Activated T-helper 9 cell treated with anti-CD3 and anti-CD28 coated beads, Interleukin-2, amount 50 U/mL, for 16 hours (primary cell): ENCODE results near the gene HS6ST2.

Experiments used
- DNase-seq: peaks from one replicate; pipeline ENCODE4 v3.0.0-alpha.2; 2020; ENCODE audit warnings: low read depth

The HS6ST2 gene

DNA sequence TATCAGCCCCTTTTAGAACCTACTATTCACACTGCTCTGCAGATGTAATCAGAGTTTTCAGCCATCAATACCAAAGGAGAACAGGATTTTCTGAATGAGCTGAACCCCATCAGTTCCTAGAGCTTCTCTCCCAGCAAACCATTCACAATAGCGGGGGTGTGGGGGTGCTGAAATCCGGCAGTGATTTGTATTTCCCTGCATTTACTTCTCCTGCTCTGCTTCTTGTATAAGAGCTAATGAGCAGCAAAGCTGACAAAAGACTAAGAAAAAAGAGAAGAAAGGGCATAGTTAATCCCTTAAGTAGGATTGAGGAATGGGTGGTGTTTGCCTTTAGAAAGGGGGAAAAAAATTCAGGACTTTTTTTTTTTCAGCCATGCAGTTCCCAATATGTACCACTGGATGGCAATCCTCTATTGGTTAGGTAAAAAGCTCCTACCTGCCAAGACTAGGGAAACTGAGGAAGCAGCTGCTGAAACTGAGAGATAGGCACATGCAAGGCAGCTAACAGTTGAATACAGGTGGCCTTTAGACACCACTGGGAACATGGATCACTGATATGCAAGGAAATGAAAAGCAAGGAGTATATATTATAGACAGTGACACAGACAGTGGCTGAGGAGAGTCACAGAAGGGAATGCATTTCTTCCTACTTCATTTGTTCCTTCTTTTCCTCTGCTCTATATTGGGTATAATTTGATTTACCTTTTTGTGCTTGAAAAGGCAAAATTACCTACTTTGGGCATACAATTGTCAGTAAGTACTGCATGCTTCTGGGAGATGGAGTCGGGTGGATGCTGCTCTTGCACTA, 217.9 kb downstream of the HS6ST2 start:
- no peak for DNase-seq

DNA sequence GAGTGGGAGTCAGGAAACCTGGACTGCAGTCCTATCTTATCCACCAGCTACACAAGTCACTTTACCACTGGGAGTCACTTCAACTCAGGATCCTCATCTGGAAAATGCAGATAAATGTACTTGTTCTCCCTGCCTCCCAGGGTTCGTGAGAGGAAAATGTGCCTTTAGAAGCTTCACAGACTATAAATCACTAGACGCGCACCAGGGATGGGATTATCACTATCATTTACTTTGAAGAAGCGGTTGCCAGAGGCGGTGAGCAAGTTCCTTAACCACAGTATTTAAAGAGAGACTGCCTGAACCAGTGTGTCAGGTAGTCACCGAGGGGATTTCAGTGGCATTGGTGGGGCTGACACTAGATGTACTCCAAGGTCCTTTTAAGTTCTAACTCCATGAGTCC, 219.5 kb downstream of the HS6ST2 start:
- DNase-seq = no peak

DNA sequence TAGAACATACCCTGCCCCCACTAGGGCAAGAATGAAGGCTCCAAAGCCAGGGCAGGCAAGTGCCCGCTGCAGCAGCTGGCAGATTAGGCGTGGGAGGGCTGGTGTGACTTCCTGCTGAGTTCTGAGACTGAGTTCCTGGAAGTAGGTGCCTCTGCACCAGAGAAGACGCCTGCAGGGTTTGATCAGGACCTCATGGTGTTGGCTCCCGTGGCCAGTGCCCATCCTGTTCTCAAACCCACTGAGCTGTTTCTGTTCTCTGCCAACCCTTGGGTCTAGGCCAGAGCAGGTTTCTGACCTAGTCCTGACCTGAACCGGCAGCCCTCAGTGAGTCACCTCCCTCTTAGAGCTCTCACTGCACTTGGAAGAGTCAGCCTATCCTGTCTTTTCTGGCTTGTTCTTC, 220.7 kb downstream of the HS6ST2 start:
- DNase-seq = peak; percentile 12

DNA sequence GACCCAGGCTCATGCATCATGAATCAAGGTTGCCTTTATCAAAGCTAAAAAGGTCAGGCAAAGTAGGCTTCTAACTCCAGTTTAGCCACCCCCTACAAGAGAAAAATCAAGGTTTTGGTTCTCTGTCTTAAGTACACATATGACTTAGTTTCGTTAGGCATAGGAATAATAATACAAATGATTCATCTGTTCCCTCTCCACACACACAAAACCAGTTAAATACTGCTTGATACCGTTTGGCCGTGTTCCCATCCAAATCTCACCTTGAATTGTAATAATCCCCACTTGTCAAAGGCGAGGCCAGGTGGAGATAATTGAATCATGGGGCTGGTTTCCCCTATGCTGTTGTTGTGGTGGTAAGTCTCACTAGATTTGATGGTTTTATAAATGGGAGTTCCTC, 226.2 kb downstream of the HS6ST2 start:
- no peak for DNase-seq

DNA sequence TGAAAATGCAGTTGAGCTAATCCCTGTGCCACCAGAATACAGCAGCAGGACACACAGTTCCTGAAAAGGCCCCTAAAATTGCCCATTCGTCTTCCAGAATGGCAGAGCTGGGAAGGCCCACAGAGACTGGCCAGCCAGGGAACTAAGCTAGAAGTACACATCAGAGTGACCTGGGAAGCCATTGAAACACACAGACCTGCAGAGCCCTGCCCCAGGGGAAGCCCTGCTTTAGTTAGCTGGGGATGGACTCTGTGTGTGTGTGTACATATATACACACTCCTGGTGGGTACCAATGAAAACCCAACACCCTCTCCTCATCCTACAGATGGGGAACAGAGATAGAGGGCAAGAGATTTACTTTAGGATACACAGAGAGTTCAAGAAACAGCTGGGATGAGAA, 227.7 kb downstream of the HS6ST2 start:
- DNase-seq = no peak

DNA sequence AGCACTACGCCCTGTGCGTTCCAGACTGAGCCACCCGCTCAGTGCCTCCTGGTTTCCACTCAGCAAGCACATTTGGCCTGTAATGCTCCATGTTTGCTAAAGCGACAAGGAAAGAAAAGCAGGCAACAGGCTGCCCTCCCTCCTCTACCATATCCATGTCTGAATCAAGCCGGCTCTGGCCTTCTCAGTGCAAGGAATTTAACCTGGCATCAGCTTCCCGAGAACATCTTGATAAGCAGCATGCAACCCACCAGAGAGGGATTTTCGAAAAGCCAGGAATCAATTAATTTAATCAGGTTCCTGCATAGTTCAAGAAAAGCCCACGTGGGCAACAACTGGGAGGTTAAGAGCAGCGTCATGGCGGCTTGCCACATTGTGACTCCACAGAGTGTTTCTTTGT, 228.2 kb downstream of the HS6ST2 start:
- no peak for DNase-seq

DNA sequence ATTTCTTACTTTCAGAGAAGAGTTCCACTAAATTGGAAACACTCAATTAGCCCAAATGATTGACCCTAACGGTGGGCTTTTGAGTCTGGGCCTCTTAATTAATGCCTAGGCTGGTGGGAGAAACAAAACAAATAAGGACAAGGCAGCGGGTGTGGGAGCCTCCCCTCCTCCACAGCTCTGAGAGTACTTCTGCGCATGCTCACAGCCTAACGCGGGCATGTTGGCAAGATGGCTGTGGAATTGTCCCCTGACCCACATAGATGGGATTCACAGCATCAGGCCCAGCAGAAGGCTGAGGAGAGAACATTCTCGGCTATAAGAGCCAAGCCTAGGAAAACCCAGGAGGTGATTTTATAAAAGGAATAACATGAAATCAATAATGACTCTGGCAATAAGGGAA, 230.1 kb downstream of the HS6ST2 start:
- DNase-seq = no peak

DNA sequence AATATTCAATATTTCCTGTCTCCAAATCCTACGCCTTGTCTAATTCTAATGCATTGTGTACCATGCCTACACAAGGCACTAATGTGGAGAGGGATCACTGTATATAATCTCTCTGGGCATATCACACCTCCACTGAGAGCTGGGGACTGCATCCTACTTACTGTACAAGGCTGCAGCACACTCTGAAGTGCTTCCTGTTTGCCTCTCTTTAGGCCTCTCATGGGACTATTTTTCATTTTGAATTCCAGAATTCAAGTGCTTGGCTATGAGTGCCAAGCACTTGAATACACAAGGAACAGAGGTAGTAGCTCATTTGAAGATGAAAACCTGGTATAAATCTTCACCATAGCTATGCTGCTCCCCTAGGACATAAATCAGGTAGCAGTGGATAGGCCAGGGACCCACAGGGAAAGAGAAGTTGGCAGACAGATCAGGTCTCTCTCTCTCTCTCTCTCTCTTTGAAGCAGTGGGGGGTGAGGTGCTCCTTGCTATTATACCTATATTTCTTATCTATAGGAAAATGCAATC, 239.9 kb downstream of the HS6ST2 start:
- no peak for DNase-seq

DNA sequence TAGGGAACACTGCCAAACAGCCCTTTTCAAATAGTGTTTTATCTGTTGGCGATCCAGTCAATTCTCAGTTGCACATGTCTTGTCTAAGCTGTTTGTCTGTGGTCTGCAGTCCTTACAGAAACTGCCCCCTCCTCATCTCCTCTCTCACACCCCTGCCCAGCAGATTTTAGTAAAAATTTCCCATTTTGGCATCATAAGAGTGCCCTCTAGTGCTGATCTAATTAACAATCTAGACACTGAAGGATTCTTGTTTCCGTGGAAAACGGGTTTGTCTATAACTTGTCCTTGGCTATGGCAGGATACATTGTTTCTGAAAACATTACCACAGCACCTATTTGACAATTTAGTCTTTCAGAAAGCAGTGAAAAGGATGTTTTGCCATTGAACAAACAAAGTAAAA, 242.4 kb downstream of the HS6ST2 start:
- no peak for DNase-seq

DNA sequence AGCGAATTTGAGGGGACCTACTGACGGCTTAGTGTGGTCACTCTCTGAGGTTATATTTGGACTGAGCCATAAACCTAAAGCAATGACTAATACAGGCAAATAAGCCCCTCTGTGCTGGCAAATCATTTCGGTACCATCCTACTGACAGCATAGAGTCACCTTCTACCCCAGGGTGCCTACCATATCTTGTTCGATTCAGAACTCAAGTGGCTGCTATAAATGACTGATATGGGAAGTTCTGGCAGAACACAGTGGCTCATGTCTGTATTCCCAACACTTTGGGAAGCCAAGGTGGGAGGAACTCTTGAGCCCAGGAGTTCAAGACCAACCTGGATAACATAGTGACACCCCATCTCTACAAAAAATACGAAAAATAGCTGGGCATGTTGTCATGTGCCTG, 243.5 kb downstream of the HS6ST2 start:
- DNase-seq = no peak

DNA sequence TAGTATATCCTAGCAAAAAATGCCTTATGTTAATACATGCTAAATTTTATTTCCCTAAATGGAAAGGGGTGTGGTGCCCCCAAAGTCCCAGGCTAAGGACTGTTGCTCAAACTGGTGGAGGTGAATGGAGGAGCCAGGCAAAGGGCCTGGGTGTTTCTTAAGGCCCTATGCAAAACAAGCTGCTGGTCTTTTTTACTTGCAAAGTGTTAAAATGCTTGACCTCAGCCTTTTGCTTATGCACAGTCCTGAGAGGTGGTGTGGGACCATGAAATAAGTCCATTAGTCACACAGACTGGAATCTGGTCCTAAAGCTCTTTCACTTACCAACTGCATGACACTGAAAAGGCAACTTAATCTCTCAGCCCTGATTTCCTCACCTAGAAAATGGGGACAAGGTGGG, 246.1 kb downstream of the HS6ST2 start:
- no peak for DNase-seq

DNA sequence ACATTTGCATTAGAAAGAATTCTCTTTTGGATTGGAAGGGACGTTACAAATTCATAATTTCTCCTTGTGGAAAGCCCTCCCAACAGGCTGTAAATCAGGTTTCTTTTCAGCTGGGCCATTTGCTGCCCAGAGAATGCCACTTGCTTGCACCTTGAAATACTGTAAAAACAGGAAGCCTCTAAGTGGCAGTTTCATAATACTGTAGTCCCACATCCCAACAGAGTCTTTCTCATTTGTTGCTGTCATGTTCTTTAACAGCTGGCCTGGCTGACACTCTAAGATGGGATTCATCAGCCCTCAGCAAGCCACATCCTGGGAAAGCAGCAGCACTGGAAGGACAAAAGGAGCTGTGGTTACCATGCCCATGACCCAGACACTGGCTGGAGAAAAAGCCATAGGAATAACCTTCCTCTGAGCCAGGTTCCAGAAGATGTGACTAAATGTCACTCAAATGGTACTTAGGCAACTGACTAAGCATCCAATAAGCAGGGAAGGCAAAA, 247.7 kb downstream of the HS6ST2 start:
- no peak for DNase-seq

DNA sequence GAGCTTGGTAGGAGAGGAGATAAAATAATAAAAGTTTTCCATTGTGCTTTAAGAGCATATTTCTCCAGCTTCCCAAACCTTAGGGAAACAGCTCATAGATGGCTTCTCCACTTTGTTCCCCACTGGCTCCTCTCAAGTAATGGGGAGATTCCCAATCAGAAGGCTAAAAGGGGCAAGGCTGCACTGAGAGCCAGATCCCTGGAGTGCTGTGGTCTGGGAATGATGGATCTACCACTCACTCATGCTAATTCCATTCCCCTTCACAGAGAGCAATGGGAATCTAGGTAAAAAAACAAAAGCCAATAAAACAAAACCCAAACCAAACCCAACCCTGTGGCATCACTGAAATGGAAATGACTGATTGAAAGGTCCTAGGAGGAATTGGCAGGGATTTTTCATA, 249.9 kb downstream of the HS6ST2 start:
- no peak for DNase-seq

DNA sequence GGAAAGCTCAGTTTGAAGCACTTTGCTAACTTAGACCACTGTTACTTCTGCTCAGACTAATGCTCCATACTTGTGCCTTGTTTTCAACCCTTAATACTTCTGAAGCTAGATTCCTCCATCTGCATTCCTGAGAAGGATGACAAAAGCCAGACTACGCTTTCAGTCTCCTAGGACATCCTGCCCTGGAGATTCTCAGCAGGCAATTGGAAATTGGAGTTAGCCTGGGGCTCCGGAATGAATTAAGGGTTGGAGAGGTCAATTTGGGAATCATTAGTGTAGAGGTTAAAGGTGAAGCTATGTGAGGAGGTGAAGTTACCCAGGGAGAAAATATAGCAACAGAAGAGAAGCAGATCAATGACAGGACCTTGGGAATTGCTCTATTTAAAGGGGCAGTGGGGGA, 253.7 kb downstream of the HS6ST2 start:
- no peak for DNase-seq

DNA sequence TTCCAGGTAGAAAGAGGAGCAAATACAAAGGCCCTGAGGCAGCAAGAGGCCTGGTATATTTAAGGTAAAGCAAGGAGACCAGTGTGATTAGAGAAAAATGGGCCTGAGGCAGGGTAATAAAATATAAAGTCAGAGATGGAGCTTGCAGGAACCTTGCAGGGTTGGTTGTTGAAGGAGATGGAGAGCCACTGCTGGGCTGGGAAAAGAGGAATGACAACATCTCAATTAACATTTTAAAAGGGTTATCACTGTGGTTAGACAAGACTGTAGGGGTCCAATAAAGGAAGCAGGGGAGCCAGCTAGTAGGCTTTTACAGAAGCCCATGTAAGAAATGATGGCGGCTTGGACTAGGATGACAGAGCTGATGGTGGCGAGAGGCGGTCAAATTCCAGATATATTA, 264.0 kb downstream of the HS6ST2 start:
- DNase-seq = no peak

DNA sequence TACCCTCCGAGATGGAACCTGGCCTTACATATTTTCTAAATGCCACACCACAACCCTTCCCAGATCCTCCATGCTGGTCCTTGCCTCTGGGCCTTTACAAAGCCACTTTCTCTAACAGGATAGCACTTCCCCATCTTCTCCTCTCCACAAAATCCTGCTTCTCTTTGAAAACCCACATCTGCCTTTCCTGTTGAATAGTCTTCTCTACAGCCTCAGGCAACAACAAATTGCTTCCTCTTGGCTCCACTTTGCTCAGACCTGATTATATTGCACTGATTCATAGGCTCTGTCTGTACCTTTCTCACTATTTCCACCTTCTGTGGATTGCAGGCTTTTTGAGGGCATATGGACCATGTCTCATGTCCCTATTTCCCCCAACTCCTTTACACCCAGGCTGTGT, 265.9 kb downstream of the HS6ST2 start:
- no peak for DNase-seq

DNA sequence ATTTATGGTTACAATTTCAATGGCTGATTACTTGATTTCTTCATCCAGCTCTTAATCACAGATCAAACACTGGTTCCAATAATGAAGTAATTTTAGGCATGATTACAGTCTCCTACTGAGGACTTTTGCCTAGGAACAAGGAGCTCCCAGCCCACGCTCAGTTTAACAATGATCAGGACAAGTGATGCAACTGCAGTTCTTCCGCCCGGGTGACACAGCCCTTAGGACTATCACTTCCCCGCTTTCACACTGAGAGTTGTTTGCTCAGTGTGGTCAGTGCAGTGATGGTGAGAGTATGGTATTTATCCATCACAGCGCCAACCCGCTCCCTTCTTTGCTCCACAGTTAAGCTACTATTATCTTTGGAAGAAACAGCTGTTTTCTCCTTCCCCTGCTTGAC, 266.4 kb downstream of the HS6ST2 start:
- no peak for DNase-seq

DNA sequence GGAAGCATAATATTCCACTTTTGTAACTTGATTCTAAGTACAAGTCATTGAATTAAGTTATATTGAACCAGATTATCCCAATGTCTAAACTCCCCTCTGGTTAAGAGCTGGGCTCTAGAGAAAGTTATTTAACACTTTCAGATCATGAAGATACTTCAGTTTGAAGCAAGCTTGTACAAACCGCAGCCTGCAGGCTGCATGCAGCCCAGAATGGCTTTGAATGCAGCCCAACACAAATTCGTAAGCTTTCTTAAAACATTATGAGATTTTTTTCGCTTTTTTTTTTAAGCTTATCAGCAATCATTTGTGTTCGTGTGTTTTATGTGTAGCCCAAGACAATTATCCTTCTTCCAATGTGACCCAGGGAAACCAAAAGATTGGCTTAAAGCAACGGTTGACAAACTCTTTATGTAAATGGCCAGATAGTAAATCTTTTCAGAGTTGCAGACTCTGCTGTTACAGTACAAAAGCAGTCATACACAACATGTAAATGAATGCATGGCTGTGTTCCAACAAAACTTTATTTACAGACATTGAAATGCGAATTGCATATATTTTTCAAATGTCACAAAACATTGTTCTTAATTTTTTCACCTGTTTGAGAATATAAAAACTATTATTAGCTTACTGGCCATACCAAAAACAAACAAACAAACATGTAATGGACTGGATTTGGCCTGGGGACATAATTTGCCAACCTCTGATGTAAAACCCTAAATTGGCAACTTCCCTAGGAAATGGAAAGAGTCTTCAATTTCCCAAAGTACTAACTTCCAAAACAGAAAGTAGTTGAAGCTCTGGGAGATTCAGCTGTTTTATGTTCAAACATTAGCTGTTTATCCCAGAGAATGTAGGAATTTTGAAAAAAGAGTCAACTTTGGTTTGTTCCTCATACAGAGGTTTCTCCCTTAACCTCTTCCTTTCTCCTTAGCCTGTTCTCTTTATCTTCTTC, 268.5 kb downstream of the HS6ST2 start:
- no peak for DNase-seq

DNA sequence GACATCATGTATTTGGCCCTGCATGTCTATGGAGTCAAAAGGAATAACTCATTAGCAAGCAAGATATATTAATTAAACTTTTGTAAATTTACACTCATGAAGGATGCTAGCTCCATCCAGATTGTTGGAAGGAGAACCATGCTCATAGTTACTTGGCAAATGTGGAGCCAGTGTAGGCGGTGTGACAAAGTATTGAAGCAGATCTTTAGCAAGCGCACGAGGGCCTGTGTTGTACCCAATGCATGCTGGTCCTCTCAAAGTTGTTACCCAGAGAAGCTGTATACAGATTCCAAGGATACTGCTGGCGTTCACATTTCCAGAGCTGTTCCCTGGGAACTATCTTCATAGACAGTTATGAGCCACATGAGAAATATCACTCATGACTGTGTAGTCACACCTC, 273.2 kb downstream of the HS6ST2 start:
- no peak for DNase-seq

DNA sequence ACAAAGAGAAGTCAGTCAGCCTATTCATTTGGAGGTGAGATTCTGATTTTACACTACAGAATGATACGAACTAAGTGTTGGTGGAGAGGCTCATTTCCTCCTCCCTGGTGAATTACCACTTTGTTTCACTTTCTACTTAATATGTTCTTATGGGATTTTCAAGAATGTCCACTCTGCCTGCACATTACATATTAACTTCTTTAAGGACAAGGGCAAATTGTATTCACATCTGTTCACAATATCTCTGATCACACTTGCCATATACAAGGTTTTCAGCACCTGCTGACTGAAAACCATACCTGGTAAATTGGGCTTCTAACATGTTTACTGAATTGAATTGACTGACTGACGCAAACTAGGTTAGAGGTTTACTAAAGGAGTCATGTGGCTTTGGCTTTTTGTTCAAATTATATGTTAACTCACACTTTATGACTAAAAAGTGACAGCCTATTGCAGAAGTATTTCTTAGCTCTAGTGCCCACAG, 281.2 kb downstream of the HS6ST2 start:
- DNase-seq = no peak

DNA sequence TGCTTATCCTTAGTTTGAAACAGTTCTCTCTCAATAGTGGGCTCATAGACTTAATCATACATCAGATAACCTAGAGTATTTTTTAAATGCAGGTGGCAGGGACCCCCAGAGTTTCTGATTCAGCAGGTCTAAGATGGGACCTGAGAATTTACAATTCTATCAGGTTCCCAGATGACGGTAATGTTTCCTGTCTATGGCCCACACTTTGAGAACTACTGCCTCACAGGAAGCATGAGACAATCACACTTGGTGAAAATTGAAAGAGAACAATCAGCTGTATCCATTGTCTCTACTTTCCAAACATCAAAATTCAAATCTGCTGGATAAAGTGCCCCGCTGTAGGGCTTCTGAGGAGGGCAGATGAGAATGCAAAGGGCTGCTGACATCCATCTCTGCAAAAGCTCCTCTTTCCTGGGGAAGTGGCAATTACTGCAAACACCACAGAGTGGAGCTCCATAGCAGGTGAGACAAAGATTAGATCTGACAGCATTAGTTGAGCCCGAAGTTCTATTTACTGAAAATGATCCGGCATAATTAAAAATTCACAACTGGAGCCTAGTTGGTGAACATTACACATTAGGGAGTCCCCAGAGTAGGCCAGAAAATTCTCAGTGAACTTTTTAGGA, 281.8 kb downstream of the HS6ST2 start:
- DNase-seq = no peak

DNA sequence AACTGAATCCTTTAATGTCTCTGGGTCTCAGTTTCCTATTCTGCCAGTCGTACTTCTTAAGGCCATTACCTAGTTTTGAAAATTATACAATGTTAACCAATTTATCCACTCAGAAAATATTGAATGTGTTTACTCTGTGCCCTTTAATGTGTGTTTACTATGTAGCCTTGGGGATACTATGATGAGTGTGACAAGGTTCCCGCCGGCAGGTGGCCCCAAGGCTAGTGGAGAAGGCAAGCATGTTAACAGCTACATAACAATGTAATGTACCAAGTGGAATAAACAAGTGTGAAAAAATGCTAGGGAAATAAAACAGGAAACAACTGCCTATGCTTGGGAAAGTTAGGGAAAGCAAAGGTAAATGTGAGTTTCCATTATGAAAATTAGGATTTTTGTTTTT, 282.3 kb downstream of the HS6ST2 start:
- DNase-seq = no peak
